Fibroblast of the aortic adventitia (primary cell): ENCODE data around the gene SNCAIP. TPM values are rescaled to one million over a fixed set of nuclear protein-coding genes. Genes with fewer than 3 reads are reported as not detected.
"Not testable (repeated sequence)": the region's sequence is repeated elsewhere in the genome, so short reads cannot be mapped to it uniquely, and the experiment has no call there.

Experiments
- DNase-seq: peaks from one replicate; pipeline ENCODE4 v3.0.0-alpha.2; 2010; ENCODE audit warnings: low read depth
- H3K4me3 ChIP-seq: 2 replicates; pipeline ENCODE4 v1.5.1; 2011; ENCODE audit warnings: low read depth, mild to moderate bottlenecking, control low read depth, low read length, moderate library complexity
- total RNA-seq: library from RNA; depleted of rRNA; stranded (reverse); fragments of >200 nt; gene quantifications from 2 replicates; pipeline ENCODE4 v1.2.3, GENCODE V29; 2012; ENCODE audit warnings: low replicate concordance
- TF ChIP-seq, protein P1 (sequence below): IDR thresholded peaks from 2 replicates; pipeline ENCODE4 v1.5.1; 2011; ENCODE audit warnings: mild to moderate bottlenecking, low read length, control low read depth, inconsistent platforms; ENCODE audit not compliant: insufficient read depth

Gene SNCAIP
- total RNA-seq, 1 donor = 0.18 TPM

DNA sequence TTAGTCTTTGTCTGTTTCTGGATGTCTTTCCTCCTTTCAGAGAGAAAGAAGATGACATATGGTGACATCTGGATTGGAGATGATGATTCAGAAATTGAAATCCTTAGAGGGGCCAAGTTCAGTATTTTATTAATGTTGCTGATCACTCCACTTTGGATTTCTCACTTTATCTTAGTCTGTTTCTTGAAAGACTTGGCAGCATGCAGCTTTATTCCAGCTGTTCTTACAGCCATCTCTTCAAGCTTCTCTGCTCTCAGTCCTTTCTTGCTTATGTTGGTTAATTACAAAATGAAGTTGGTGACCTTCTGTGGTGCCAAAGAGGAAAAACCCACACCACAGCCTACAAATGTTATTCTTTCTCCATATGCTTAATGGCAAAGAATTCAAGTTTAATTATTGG lies 62.1 kb downstream of the SNCAIP start:
- no peak for DNase-seq
- TF ChIP-seq, protein P1, sequence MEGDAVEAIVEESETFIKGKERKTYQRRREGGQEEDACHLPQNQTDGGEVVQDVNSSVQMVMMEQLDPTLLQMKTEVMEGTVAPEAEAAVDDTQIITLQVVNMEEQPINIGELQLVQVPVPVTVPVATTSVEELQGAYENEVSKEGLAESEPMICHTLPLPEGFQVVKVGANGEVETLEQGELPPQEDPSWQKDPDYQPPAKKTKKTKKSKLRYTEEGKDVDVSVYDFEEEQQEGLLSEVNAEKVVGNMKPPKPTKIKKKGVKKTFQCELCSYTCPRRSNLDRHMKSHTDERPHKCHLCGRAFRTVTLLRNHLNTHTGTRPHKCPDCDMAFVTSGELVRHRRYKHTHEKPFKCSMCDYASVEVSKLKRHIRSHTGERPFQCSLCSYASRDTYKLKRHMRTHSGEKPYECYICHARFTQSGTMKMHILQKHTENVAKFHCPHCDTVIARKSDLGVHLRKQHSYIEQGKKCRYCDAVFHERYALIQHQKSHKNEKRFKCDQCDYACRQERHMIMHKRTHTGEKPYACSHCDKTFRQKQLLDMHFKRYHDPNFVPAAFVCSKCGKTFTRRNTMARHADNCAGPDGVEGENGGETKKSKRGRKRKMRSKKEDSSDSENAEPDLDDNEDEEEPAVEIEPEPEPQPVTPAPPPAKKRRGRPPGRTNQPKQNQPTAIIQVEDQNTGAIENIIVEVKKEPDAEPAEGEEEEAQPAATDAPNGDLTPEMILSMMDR = no peak
- no peak overlapping the region for H3K4me3 ChIP-seq

DNA sequence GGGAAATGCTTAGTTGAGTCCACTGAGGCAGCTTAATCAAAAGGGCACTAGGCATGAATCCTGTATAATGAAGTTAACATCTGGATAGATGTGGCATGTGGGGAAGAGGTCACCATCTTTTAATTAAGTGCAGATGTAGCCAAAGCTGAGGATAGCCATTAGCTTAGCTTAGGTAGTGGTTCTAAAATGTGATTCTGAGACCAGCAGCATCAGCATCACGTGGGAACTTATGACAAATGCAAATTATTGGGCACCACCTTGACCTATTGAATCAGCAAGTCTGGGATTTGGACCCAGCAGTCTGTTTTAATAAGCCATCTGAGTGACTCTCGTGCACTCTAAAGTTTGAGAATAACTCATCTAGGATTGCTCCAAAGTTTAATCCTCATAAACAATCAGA lies 63.8 kb downstream of the SNCAIP start:
- DNase-seq = no peak
- TF ChIP-seq, protein P1 = no peak

DNA sequence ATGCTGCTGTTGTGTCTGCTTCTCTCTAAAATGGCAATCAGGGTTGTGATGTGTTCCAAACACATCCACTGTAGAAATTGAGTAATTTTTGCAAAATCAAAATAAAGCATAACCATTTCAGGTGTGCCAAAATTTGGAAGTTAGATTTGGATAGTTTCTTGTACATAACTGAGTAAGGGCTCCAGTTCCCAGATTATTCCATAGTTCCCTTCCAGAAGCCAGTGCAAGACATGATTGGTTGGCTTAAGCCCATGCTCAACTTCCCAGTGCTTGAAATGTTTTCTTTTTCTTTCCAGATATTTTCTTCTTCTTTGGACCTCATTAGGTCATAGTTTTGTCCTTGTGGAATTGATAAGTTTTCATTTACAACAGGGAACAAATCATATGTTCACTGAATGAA lies 64.2 kb downstream of the SNCAIP start:
- TF ChIP-seq, protein P1 = no peak
- H3K4me3 ChIP-seq = no peak overlapping the region
- no peak for DNase-seq

More for the DNA sequence above, 63.8 kb downstream of the SNCAIP start:
- H3K4me3 ChIP-seq = no peak overlapping the region

DNA sequence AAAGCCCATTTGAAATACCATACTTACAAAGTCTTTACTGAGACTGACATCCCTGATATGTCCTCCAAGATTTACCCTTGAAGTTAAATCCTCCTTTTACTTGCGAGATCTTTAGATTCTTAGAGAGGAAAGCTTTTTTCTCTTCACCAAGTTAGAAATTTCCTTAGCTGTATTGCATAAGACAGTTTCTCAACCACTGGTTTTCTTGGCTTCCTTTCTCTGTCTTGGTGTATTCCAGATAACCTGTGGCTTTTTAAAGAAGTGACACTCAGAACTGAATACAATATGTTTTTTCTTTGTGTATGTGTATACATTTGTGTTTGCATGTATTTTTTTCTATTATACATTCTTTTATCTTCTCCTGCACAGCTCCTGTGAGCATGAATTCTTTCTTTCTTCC lies 65.0 kb downstream of the SNCAIP start:
- DNase-seq = peak; percentile 9
- TF ChIP-seq, protein P1 = no peak
- no peak overlapping the region for H3K4me3 ChIP-seq

DNA sequence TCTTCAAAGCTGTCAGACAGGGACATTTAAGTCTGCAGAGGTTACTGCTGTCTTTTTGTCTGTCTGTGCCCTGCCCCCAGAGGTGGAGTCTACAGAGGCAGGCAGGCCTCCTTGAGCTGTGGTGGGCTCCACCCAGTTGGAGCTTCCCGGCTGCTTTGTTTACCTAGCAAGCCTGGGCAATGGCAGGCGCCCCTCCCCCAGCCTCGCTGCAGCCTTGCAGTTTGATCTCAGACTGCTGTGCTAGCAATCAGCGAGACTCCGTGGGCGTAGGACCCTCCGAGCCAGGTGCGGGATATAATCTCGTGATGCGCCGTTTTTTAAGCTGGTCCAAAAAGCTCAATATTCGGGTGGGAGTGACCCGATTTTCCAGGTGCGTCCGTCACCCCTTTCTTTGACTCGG lies 70.9 kb downstream of the SNCAIP start:
- not testable (repeated sequence) for H3K4me3 ChIP-seq, DNase-seq

DNA sequence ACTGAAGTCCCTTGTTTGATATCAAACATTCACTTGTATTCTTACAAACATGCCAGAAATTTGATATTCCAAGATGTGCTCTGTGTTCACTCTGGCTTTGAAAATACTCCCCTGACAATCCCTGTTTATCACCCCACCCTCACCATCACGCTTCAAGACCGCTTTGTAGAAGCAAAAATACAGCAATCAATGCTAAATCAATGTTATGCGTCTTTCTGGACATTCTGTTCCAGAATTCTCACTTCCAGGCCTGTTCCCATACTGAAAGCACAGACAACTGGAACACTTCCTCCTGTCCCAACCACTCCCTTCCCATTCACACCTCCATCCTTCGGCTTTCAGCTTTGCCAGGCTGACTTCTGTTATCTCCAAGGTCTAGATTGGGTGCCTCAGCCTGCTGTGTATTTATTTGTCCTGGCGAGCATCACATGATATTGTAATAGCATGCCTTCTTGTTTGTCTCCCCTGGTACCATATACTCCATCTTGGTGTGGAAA lies 72.8 kb downstream of the SNCAIP start:
- no peak for DNase-seq
- no peak overlapping the region for H3K4me3 ChIP-seq

DNA sequence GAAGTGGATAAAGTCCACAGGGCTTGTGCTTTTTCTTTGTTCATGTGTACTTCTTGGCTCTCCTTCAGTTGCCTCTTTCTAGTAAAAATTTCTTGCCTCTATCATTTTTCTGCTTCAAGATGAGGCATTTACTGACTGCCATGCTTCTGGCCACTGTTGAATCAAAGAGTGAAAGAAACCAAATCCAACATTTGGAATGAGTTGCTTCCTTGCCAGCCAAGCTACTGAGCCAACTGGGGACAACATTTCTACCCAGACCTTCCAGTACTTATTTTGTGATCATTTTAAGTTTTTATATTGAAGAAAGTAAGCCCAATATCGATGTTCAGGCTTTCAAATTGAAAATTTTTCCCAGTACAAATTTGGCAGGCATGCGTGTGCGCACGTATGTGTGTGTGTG lies 73.2 kb downstream of the SNCAIP start:
- no peak overlapping the region for H3K4me3 ChIP-seq
- no peak for DNase-seq

More for the DNA sequence above, 72.8 kb downstream of the SNCAIP start:
- TF ChIP-seq, protein P1 = no peak

More for the DNA sequence above, 73.2 kb downstream of the SNCAIP start:
- TF ChIP-seq, protein P1 = no peak
